ENCODE data around the gene GCG. TPM values are rescaled to one million over a fixed set of nuclear protein-coding genes. Genes with fewer than 3 reads are reported as not detected.

The GCG gene
- polyA plus RNA-seq, 1 donor from 2014 or later: not detected

DNA sequence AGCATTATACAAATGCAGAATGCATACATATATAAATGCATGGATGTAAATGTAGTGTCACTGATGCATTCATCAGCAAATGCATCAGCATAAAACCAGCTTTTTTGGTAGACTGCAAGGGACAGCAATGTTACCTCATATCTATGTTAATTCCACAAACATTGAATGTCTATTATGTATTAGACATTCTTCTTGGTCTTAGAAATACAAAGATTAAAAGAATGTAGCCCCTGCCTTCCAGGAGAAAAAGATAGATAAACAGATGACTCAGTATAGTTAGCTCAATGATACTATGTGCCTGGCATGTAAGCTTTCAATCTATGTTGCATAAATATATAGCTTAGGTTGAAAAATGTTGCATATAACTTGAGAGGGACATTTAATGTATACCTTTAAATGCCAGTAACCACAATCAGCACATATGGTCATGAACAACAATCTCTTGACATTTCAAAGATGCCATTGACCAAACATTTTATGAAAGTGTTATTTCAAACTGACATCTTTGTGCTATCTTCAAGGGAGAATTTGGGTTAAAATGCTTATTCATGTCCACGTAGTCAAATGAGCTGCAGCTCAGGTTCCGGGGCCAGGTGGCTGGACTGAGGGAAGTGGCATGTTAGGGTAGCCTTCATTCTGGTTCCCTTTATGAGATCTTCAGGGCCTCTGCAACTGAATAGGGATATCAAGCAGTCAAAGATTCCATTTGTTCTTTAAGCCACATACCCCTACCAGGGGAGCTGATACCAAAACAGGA, 45.2 kb upstream of the GCG start:
- H4K20me1 ChIP-seq (ENCODE audit: insufficient read depth): no peaks in the 10 kb centered on the region

DNA sequence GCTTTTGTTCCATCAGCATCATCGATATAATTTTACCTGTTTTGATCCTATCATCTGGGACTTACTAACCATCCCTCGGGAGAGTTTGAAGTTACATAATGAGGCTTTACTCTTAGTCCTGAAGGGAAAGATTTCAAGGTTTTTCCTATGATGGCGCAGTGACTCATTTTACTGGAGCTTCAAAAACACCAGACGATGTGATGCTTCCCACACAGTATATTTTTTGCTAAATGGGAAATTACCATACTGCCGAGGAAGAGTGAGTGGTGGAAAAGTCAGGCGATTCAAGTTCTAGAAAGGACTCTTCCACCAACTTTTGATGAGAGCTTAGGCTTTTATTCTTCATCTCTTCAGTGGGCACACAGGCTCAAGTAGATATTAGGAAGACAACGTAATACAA, 44.6 kb upstream of the GCG start:
- Histone ChIP-seq H4K20me1 (ENCODE audit: insufficient read depth) (no peaks in the 10 kb centered on the region), H3K4me3 (ENCODE audit: low read length) (no peak overlapping the region), H3K36me3 (ENCODE audit: insufficient read depth, low read length) (no peaks in the 10 kb centered on the region), H3K9me2 (ENCODE audit: insufficient read depth, low read length) (no peaks in the 10 kb centered on the region), H3F3A (ENCODE audit: insufficient read depth, low read length, poor library complexity, severe bottlenecking) (no peaks in the 10 kb centered on the region), H3K4me2 (ENCODE audit: low read length) (no peak overlapping the region), H3K27me3 (ENCODE audit: insufficient read depth, low read depth, low read length) (no peaks in the 10 kb centered on the region), H2AFZ (ENCODE audit: low read depth, low read length) (no peak overlapping the region), H3K79me2 (replicated peaks; ENCODE audit: insufficient read depth, low read length) (no peaks in the 10 kb centered on the region), H3K9me3 (ENCODE audit: low read length) (no peaks in the 10 kb centered on the region), H3K9ac (ENCODE audit: low read length) (no peak overlapping the region), H3K27ac (ENCODE audit: low read length) (no peak overlapping the region)
- TF ChIP-seq, protein P1, sequence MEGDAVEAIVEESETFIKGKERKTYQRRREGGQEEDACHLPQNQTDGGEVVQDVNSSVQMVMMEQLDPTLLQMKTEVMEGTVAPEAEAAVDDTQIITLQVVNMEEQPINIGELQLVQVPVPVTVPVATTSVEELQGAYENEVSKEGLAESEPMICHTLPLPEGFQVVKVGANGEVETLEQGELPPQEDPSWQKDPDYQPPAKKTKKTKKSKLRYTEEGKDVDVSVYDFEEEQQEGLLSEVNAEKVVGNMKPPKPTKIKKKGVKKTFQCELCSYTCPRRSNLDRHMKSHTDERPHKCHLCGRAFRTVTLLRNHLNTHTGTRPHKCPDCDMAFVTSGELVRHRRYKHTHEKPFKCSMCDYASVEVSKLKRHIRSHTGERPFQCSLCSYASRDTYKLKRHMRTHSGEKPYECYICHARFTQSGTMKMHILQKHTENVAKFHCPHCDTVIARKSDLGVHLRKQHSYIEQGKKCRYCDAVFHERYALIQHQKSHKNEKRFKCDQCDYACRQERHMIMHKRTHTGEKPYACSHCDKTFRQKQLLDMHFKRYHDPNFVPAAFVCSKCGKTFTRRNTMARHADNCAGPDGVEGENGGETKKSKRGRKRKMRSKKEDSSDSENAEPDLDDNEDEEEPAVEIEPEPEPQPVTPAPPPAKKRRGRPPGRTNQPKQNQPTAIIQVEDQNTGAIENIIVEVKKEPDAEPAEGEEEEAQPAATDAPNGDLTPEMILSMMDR (IDR thresholded peaks at IDR 0.05; ENCODE audit: poor library complexity, severe bottlenecking): no peak
- TF ChIP-seq MXI1 (conservative IDR thresholded peaks at IDR 0.05; ENCODE audit: poor library complexity, severe bottlenecking): no peak
- TF ChIP-seq TAF1 (IDR thresholded peaks at IDR 0.05; ENCODE audit: low read depth): no peak
- no peak for TF ChIP-seq EP300 (conservative IDR thresholded peaks at IDR 0.05; ENCODE audit: poor library complexity, severe bottlenecking)
- TF ChIP-seq RAD21 (conservative IDR thresholded peaks at IDR 0.05): no peak
- TF ChIP-seq, protein P2, sequence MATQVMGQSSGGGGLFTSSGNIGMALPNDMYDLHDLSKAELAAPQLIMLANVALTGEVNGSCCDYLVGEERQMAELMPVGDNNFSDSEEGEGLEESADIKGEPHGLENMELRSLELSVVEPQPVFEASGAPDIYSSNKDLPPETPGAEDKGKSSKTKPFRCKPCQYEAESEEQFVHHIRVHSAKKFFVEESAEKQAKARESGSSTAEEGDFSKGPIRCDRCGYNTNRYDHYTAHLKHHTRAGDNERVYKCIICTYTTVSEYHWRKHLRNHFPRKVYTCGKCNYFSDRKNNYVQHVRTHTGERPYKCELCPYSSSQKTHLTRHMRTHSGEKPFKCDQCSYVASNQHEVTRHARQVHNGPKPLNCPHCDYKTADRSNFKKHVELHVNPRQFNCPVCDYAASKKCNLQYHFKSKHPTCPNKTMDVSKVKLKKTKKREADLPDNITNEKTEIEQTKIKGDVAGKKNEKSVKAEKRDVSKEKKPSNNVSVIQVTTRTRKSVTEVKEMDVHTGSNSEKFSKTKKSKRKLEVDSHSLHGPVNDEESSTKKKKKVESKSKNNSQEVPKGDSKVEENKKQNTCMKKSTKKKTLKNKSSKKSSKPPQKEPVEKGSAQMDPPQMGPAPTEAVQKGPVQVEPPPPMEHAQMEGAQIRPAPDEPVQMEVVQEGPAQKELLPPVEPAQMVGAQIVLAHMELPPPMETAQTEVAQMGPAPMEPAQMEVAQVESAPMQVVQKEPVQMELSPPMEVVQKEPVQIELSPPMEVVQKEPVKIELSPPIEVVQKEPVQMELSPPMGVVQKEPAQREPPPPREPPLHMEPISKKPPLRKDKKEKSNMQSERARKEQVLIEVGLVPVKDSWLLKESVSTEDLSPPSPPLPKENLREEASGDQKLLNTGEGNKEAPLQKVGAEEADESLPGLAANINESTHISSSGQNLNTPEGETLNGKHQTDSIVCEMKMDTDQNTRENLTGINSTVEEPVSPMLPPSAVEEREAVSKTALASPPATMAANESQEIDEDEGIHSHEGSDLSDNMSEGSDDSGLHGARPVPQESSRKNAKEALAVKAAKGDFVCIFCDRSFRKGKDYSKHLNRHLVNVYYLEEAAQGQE (IDR thresholded peaks at IDR 0.05; ENCODE audit: borderline replicate concordance): no peak
- TF ChIP-seq SMC3 (conservative IDR thresholded peaks at IDR 0.05; ENCODE audit: poor library complexity): no peak
- TF ChIP-seq EZH2 (IDR thresholded peaks at IDR 0.05; ENCODE audit: borderline replicate concordance, insufficient read depth, low read length, poor library complexity, severe bottlenecking): no peak
- no peak for TF ChIP-seq POLR2AphosphoS5 (IDR thresholded peaks at IDR 0.05)

More for the DNA sequence above, 45.2 kb upstream of the GCG start:
- Histone ChIP-seq H3K4me2 (ENCODE audit: low read length) (no peak overlapping the region), H3K9ac (ENCODE audit: low read length) (no peak overlapping the region), H3K4me3 (ENCODE audit: low read length) (no peak overlapping the region), H3K27me3 (ENCODE audit: insufficient read depth, low read depth, low read length) (no peaks in the 10 kb centered on the region), H3K36me3 (ENCODE audit: insufficient read depth, low read length) (no peaks in the 10 kb centered on the region), H3K9me3 (ENCODE audit: low read length) (no peaks in the 10 kb centered on the region), H2AFZ (ENCODE audit: low read depth, low read length) (no peak overlapping the region), H3K27ac (ENCODE audit: low read length) (no peak overlapping the region), H3K79me2 (replicated peaks; ENCODE audit: insufficient read depth, low read length) (no peaks in the 10 kb centered on the region), H3K9me2 (ENCODE audit: insufficient read depth, low read length) (no peaks in the 10 kb centered on the region), H3F3A (ENCODE audit: insufficient read depth, low read length, poor library complexity, severe bottlenecking) (no peaks in the 10 kb centered on the region)
- TF ChIP-seq, protein P1 (IDR thresholded peaks at IDR 0.05; ENCODE audit: poor library complexity, severe bottlenecking): no peak
- TF ChIP-seq EZH2 (IDR thresholded peaks at IDR 0.05; ENCODE audit: borderline replicate concordance, insufficient read depth, low read length, poor library complexity, severe bottlenecking) (no peak), TAF1 (IDR thresholded peaks at IDR 0.05; ENCODE audit: low read depth) (no peak), RAD21 (conservative IDR thresholded peaks at IDR 0.05) (no peak), MXI1 (conservative IDR thresholded peaks at IDR 0.05; ENCODE audit: poor library complexity, severe bottlenecking) (no peak), SMC3 (conservative IDR thresholded peaks at IDR 0.05; ENCODE audit: poor library complexity) (no peak), EP300 (conservative IDR thresholded peaks at IDR 0.05; ENCODE audit: poor library complexity, severe bottlenecking) (no peak), POLR2AphosphoS5 (IDR thresholded peaks at IDR 0.05) (no peak)
- TF ChIP-seq, protein P2 (IDR thresholded peaks at IDR 0.05; ENCODE audit: borderline replicate concordance): no peak

Data from neural cell (in vitro differentiated cells).